WTC11 (cell line): ENCODE results near the gene DNAJC2. TPM values are rescaled to one million over a fixed set of nuclear protein-coding genes. Genes with fewer than 3 reads are reported as not detected.

Experiments used
- ARID4B ChIP-seq: sonication (generic); formaldehyde crosslinking; IDR thresholded peaks from 2 replicates; pipeline ENCODE4 v1.8.0; 2023; ENCODE audit warnings: missing genetic modification reagents, mild to moderate bottlenecking, borderline replicate concordance
- E2F1 ChIP-seq: sonication (generic); formaldehyde crosslinking; IDR thresholded peaks from 2 replicates; pipeline ENCODE4 v1.8.0; 2022; ENCODE audit warnings: mild to moderate bottlenecking, missing genetic modification reagents
- FOXJ3 ChIP-seq: sonication (generic); formaldehyde crosslinking; IDR thresholded peaks from 2 replicates; pipeline ENCODE4 v1.9.0; 2021; ENCODE audit warnings: missing genetic modification reagents, mild to moderate bottlenecking, borderline replicate concordance
- FOXP4 ChIP-seq: sonication (generic); formaldehyde crosslinking; IDR thresholded peaks from 2 replicates; pipeline ENCODE4 v1.8.0; 2022; ENCODE audit warnings: mild to moderate bottlenecking, missing genetic modification reagents
- IRF1 ChIP-seq: sonication (generic); formaldehyde crosslinking; IDR thresholded peaks from 2 replicates; pipeline ENCODE4 v1.8.0; 2023; ENCODE audit warnings: missing genetic modification reagents
- IRF2 ChIP-seq: sonication (generic); formaldehyde crosslinking; IDR thresholded peaks from 2 replicates; pipeline ENCODE4 v1.8.0; 2022; ENCODE audit warnings: low read depth, missing genetic modification reagents, borderline replicate concordance
- NR2C2 ChIP-seq: sonication (generic); formaldehyde crosslinking; IDR thresholded peaks from 2 replicates; pipeline ENCODE4 v1.8.0; 2022; ENCODE audit warnings: mild to moderate bottlenecking, missing genetic modification reagents
- OVOL2 ChIP-seq: fragments of 250-450 bp; sonication (Bioruptor Pico); IDR thresholded peaks from 2 replicates; pipeline ENCODE4 v1.9.0; 2021; ENCODE audit warnings: mild to moderate bottlenecking, borderline replicate concordance
- RELA ChIP-seq: sonication (generic); formaldehyde crosslinking; IDR thresholded peaks from 2 replicates; pipeline ENCODE4 v1.8.1; 2022; ENCODE audit warnings: missing genetic modification reagents, mild to moderate bottlenecking, borderline replicate concordance
- RORB ChIP-seq: fragments of 250-450 bp; sonication (Bioruptor Pico); IDR thresholded peaks from 2 replicates; pipeline ENCODE4 v1.9.0; 2021; ENCODE audit warnings: mild to moderate bottlenecking
- SP1 ChIP-seq: sonication (generic); formaldehyde crosslinking; conservative IDR thresholded peaks from 2 replicates; pipeline ENCODE4 v1.8.1; 2022; ENCODE audit warnings: missing genetic modification reagents
- TEAD1 ChIP-seq: sonication (generic); formaldehyde crosslinking; IDR thresholded peaks from 2 replicates; pipeline ENCODE4 v1.8.0; 2022; ENCODE audit warnings: mild to moderate bottlenecking, missing genetic modification reagents
- total RNA-seq: library from RNA; stranded (reverse); gene quantifications from 3 replicates; pipeline ENCODE4 v1.2.3, GENCODE V29; 2021
- TF ChIP-seq, protein P1 (sequence below): sonication (generic); formaldehyde crosslinking; IDR thresholded peaks from 2 replicates; pipeline ENCODE4 v1.8.0; 2023; ENCODE audit warnings: mild to moderate bottlenecking, missing genetic modification reagents
- TF ChIP-seq, protein P2 (sequence below): sonication (generic); formaldehyde crosslinking; IDR thresholded peaks from 2 replicates; pipeline ENCODE4 v1.8.0; 2022; ENCODE audit warnings: mild to moderate bottlenecking, missing genetic modification reagents
- TF ChIP-seq, protein P3 (sequence below): sonication (generic); formaldehyde crosslinking; conservative IDR thresholded peaks from 2 replicates; pipeline ENCODE4 v1.8.1; 2022; ENCODE audit warnings: mild to moderate bottlenecking, missing genetic modification reagents

DNAJC2 gene
- total RNA-seq, 1 experiment from 2014 or later: 39.7 TPM

GRCh38 chr7:103296901-103297836 is 47.4 kb downstream of the DNAJC2 start, which contains the start of gene PMPCB (continued):
- TF ChIP-seq FOXJ3 (no peak), OVOL2 (CRISPR knock-in tag) (no peak), IRF2 (CRISPR knock-in tag) (no peak), IRF1 (peak; percentile 65; the same call in 1 of the 2 replicates), NR2C2 (CRISPR knock-in tag) (peak; percentile 94), E2F1 (CRISPR knock-in tag) (no peak), TEAD1 (peak; percentile 65; the same call in 1 of the 2 replicates), RELA (CRISPR knock-in tag) (peak; percentile 47; the same call in 1 of the 2 replicates), ARID4B (CRISPR knock-in tag) (peak; percentile 75; the same call in 1 of the 2 replicates), FOXP4 (CRISPR knock-in tag) (peak; percentile 59), SP1 (CRISPR knock-in tag) (peak; percentile 58; the same call in 1 of the 2 replicates), RORB (no peak)
- TF ChIP-seq, protein P1, sequence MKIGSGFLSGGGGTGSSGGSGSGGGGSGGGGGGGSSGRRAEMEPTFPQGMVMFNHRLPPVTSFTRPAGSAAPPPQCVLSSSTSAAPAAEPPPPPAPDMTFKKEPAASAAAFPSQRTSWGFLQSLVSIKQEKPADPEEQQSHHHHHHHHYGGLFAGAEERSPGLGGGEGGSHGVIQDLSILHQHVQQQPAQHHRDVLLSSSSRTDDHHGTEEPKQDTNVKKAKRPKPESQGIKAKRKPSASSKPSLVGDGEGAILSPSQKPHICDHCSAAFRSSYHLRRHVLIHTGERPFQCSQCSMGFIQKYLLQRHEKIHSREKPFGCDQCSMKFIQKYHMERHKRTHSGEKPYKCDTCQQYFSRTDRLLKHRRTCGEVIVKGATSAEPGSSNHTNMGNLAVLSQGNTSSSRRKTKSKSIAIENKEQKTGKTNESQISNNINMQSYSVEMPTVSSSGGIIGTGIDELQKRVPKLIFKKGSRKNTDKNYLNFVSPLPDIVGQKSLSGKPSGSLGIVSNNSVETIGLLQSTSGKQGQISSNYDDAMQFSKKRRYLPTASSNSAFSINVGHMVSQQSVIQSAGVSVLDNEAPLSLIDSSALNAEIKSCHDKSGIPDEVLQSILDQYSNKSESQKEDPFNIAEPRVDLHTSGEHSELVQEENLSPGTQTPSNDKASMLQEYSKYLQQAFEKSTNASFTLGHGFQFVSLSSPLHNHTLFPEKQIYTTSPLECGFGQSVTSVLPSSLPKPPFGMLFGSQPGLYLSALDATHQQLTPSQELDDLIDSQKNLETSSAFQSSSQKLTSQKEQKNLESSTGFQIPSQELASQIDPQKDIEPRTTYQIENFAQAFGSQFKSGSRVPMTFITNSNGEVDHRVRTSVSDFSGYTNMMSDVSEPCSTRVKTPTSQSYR (CRISPR knock-in tag): no peak
- TF ChIP-seq, protein P2, sequence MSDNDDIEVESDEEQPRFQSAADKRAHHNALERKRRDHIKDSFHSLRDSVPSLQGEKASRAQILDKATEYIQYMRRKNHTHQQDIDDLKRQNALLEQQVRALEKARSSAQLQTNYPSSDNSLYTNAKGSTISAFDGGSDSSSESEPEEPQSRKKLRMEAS: peak; percentile 64
- TF ChIP-seq, protein P3, sequence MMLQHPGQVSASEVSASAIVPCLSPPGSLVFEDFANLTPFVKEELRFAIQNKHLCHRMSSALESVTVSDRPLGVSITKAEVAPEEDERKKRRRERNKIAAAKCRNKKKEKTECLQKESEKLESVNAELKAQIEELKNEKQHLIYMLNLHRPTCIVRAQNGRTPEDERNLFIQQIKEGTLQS (CRISPR knock-in tag): no peak
